Dermis microvascular lymphatic vessel endothelial cell (primary cell): ENCODE measurements around the gene PLXDC2. TPM values are rescaled to one million over a fixed set of nuclear protein-coding genes. Genes with fewer than 3 reads are reported as not detected.

ENCODE experiments used
- DNase-seq, 2 donors: peaks; one replicate each; pipeline versions ENCODE4 v3.0.0 to v3.0.0-alpha.2; 2010; ENCODE audit warnings: low read depth in 2 of 2
- total RNA-seq: library from RNA; depleted of rRNA; stranded (reverse); fragments of >200 nt; gene quantifications from 2 replicates; pipeline ENCODE4 v1.2.1, GENCODE V29; 2014

PLXDC2 gene
- total RNA-seq, 1 donor from 2014 or later: 1.9 TPM

GRCh38 chr10:20110125-20111100 is 294.2 kb downstream of the PLXDC2 start:
- no peak for DNase-seq

GRCh38 chr10:20114179-20114578 is 297.9 kb downstream of the PLXDC2 start:
- DNase-seq: no peak

GRCh38 chr10:20115894-20116293 is 299.7 kb downstream of the PLXDC2 start:
- no peak for DNase-seq

GRCh38 chr10:20117471-20117870 is 301.2 kb downstream of the PLXDC2 start:
- no peak for DNase-seq

GRCh38 chr10:20118119-20118518 is 301.9 kb downstream of the PLXDC2 start:
- DNase-seq: no peak

- DNase-seq: no peak
Measured at GRCh38 chr10:20128811-20129210, 312.6 kb downstream of the PLXDC2 start.

GRCh38 chr10:20132816-20133215 is 316.6 kb downstream of the PLXDC2 start:
- no peak for DNase-seq

GRCh38 chr10:20133669-20134189 is 317.5 kb downstream of the PLXDC2 start:
- DNase-seq: no peak

GRCh38 chr10:20142311-20142710 is 326.1 kb downstream of the PLXDC2 start:
- DNase-seq: no peak

GRCh38 chr10:20144268-20144667 is 328.0 kb downstream of the PLXDC2 start:
- no peak for DNase-seq

GRCh38 chr10:20146004-20146403 is 329.8 kb downstream of the PLXDC2 start:
- no peak for DNase-seq

- no peak for DNase-seq
Measured at GRCh38 chr10:20147684-20148083, 331.5 kb downstream of the PLXDC2 start.

GRCh38 chr10:20156511-20156910 is 340.3 kb downstream of the PLXDC2 start:
- DNase-seq: no peak

- no peak for DNase-seq
Measured at GRCh38 chr10:20157314-20157713, 341.1 kb downstream of the PLXDC2 start.

GRCh38 chr10:20158086-20158485 is 341.9 kb downstream of the PLXDC2 start:
- no peak for DNase-seq

GRCh38 chr10:20162123-20162522 is 345.9 kb downstream of the PLXDC2 start:
- DNase-seq: no peak

- DNase-seq: no peak
Measured at GRCh38 chr10:20166096-20166675, 350.0 kb downstream of the PLXDC2 start.

- DNase-seq: no peak
Measured at GRCh38 chr10:20170661-20171060, 354.4 kb downstream of the PLXDC2 start.

GRCh38 chr10:20173046-20173445 is 356.8 kb downstream of the PLXDC2 start:
- DNase-seq: no peak

GRCh38 chr10:20175719-20176118 is 359.5 kb downstream of the PLXDC2 start:
- no peak for DNase-seq

- no peak for DNase-seq
Measured at GRCh38 chr10:20180766-20181165, 364.5 kb downstream of the PLXDC2 start.

GRCh38 chr10:20181434-20181833 is 365.2 kb downstream of the PLXDC2 start:
- no peak for DNase-seq

- no peak for DNase-seq
Measured at GRCh38 chr10:20185116-20185515, 368.9 kb downstream of the PLXDC2 start.
